Measurements from ENCODE around the gene IFNE. TPM values are rescaled to one million over a fixed set of nuclear protein-coding genes. Genes with fewer than 3 reads are reported as not detected.

Gene IFNE
- total RNA-seq, 1 experiment from 2014 or later: 0.33 TPM

DNA sequence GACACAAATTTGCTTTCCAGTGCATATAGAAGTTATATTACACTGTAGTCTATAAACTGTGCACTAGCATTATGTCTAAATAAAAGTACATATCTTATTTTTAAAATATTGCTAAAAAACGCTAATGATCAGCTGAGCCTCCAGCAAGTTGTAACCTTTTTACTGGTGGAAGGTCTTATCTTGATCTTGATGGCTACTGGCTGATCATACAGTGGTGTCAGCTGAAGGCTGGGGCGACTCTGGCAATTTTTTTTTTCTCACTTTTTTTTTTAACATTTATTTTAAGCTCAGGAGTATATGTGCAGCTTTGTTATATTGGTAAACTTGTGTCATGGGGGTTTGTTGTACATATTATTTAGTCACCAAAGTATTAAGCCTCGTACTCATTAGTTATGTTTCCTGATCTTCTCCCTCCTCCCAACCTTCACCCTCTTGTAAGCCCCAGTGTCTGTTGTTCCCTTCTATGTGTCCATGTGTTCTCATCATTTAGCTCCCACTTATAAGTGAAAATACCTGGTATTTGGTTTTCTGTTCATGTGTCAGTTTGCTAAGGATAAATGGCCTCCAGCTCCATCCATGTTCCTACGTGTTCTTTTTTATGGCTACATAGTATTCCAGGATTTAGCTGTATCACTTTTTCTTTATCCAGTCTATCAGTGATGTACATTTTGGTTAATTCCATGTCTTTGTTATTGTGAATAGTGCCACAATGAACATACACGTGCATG lies 38.6 kb upstream of the IFNE start:
- Histone ChIP-seq H4K20me1 (ENCODE audit: low read length) (peaks cover 16% of the 10 kb centered on the region), H3F3A (ENCODE audit: low read length, unreplicated experiment) (peaks cover 8% of the 10 kb centered on the region), H3K9me2 (replicated peaks; ENCODE audit: low read length) (no peaks in the 10 kb centered on the region), H2AFZ (ENCODE audit: low read length) (no peak overlapping the region), H3K9me3 (ENCODE audit: low read length) (no peaks in the 10 kb centered on the region), H3K27ac (ENCODE audit: low read length) (no peak overlapping the region), H3K4me3 (ENCODE audit: low read length) (no peak overlapping the region), H3K27me3 (ENCODE audit: low read length) (no peaks in the 10 kb centered on the region), H3K36me3 (ENCODE audit: low read depth, low read length) (peaks cover 9% of the 10 kb centered on the region), H3K4me2 (ENCODE audit: low read length) (no peak overlapping the region), H3K4me1 (ENCODE audit: insufficient read depth, low read length) (no peaks in the 10 kb centered on the region), H3K9ac (ENCODE audit: low read length) (no peak overlapping the region), H3K79me2 (ENCODE audit: low read length) (peaks cover 85% of the 10 kb centered on the region)
- POLR2A ChIA-PET (ENCODE audit: unreplicated experiment): interaction anchor here (0.7 kb wide), 1 partner anchor 34 kb away, joined by 3 read pairs; no protein-coding TSS in a partner anchor
- DNase-seq (no peak), ATAC-seq (no peak)
- TF ChIP-seq EZH2phosphoT487 (IDR thresholded peaks at IDR 0.05; ENCODE audit: borderline replicate concordance, low read length) (no peak), EZH2 (IDR thresholded peaks at IDR 0.05; ENCODE audit: low read length, unreplicated experiment) (no peak)
- TF ChIP-seq, protein P1, sequence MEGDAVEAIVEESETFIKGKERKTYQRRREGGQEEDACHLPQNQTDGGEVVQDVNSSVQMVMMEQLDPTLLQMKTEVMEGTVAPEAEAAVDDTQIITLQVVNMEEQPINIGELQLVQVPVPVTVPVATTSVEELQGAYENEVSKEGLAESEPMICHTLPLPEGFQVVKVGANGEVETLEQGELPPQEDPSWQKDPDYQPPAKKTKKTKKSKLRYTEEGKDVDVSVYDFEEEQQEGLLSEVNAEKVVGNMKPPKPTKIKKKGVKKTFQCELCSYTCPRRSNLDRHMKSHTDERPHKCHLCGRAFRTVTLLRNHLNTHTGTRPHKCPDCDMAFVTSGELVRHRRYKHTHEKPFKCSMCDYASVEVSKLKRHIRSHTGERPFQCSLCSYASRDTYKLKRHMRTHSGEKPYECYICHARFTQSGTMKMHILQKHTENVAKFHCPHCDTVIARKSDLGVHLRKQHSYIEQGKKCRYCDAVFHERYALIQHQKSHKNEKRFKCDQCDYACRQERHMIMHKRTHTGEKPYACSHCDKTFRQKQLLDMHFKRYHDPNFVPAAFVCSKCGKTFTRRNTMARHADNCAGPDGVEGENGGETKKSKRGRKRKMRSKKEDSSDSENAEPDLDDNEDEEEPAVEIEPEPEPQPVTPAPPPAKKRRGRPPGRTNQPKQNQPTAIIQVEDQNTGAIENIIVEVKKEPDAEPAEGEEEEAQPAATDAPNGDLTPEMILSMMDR (conservative IDR thresholded peaks at IDR 0.05; ENCODE audit: low read depth, low read length): no peak
- no TSS peak for BruUV-seq (replicated peaks)
- intact Hi-C loops (cut with micrococcal nuclease): no loop called here
- CTCF ChIA-PET: no interaction called here

DNA sequence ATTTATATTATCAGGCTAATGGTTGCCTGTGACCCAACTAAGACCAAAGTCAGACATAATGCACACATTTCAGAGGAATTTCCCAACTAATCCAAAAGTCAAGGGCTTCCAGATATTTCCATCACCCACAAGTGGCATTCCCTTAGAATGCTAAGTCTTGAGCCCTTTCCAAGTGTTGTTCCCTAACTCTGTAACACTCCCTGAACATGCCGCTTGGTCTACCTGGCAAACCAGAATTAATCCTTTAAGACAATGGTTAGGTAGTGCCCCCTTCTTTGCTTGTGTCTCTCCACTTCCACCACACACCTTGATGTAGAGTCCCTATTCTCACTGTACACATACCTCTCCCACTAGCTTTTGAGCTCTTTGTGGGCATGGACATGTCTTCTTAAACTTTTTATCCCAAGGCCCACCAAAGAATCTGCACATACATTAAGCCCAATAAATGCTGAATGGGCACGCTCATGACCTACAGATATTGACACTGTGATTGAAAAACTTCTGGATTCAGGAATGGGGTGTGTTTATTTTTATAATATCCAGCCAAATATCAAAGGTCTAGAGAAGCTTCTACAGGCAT lies 37.8 kb upstream of the IFNE start:
- H3K4me3 ChIP-seq (ENCODE audit: low read length): no peak overlapping the region
- CTCF ChIA-PET: interaction anchor here (0.6 kb wide), 1 partner anchor 42 kb away, joined by 3 read pairs; no protein-coding TSS in a partner anchor
- ATAC-seq (peak; percentile 14), DNase-seq (no peak)
- POLR2A ChIA-PET (ENCODE audit: unreplicated experiment): no interaction called here
- H3K9me2 ChIP-seq (replicated peaks; ENCODE audit: low read length): no peaks in the 10 kb centered on the region
- intact Hi-C loops (cut with micrococcal nuclease): no loop called here
- TF ChIP-seq EZH2 (IDR thresholded peaks at IDR 0.05; ENCODE audit: low read length, unreplicated experiment): no peak
- TF ChIP-seq EZH2phosphoT487 (IDR thresholded peaks at IDR 0.05; ENCODE audit: borderline replicate concordance, low read length): no peak
- TF ChIP-seq, protein P1 (conservative IDR thresholded peaks at IDR 0.05; ENCODE audit: low read depth, low read length): no peak
- H3F3A ChIP-seq (ENCODE audit: low read length, unreplicated experiment): peaks cover 8% of the 10 kb centered on the region
- no peak overlapping the region for H2AFZ ChIP-seq (ENCODE audit: low read length)
- H3K79me2 ChIP-seq (ENCODE audit: low read length): peaks cover 83% of the 10 kb centered on the region
- BruUV-seq (replicated peaks): no TSS peak
- H3K27me3 ChIP-seq (ENCODE audit: low read length): no peaks in the 10 kb centered on the region
- no peak overlapping the region for H3K4me2 ChIP-seq (ENCODE audit: low read length)
- no peaks in the 10 kb centered on the region for H3K9me3 ChIP-seq (ENCODE audit: low read length)
- H3K36me3 ChIP-seq (ENCODE audit: low read depth, low read length): peaks cover 7% of the 10 kb centered on the region; the same call in 1 of the 2 replicates
- H3K4me1 ChIP-seq (ENCODE audit: insufficient read depth, low read length): no peaks in the 10 kb centered on the region
- H3K27ac ChIP-seq (ENCODE audit: low read length): no peak overlapping the region
- H3K9ac ChIP-seq (ENCODE audit: low read length): no peak overlapping the region
- H4K20me1 ChIP-seq (ENCODE audit: low read length): peaks cover 18% of the 10 kb centered on the region

DNA sequence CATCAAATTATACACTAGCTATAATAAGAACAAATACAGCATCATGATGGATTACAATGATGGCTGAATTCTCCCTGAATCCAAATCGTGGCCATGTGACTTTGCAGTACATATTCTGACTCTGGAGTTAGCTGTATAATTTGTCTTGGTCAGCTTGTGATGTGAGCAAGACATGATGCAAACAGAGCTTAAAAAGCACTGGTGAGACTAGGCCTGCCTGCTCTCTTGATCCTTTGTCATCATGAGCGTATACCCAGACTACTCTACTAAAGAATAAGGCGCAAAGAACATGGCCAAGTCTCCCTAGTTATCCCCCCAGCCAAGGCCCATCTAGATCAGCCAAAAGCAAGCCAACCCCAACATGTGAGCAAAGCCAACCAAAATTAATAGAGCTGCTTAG lies 34.7 kb upstream of the IFNE start:
- H2AFZ ChIP-seq (ENCODE audit: low read length): no peak overlapping the region
- H3K4me3 ChIP-seq (ENCODE audit: low read length): no peak overlapping the region
- H3K4me1 ChIP-seq (ENCODE audit: insufficient read depth, low read length): no peaks in the 10 kb centered on the region; the same call in 1 of the 2 replicates
- peaks cover 3% of the 10 kb centered on the region for H3F3A ChIP-seq (ENCODE audit: low read length, unreplicated experiment)
- intact Hi-C loops (cut with micrococcal nuclease): no loop called here
- no peak overlapping the region for H3K27ac ChIP-seq (ENCODE audit: low read length)
- ChIA-PET POLR2A (ENCODE audit: unreplicated experiment) (no interaction called here), CTCF (no interaction called here)
- no peaks in the 10 kb centered on the region for H3K27me3 ChIP-seq (ENCODE audit: low read length)
- ATAC-seq (no peak), DNase-seq (no peak)
- peaks cover 88% of the 10 kb centered on the region for H3K79me2 ChIP-seq (ENCODE audit: low read length)
- no peak overlapping the region for H3K4me2 ChIP-seq (ENCODE audit: low read length)
- TF ChIP-seq, protein P1 (conservative IDR thresholded peaks at IDR 0.05; ENCODE audit: low read depth, low read length): no peak
- TF ChIP-seq EZH2 (IDR thresholded peaks at IDR 0.05; ENCODE audit: low read length, unreplicated experiment) (no peak), EZH2phosphoT487 (IDR thresholded peaks at IDR 0.05; ENCODE audit: borderline replicate concordance, low read length) (no peak)
- no peak overlapping the region for H3K9ac ChIP-seq (ENCODE audit: low read length)
- peaks cover 29% of the 10 kb centered on the region for H4K20me1 ChIP-seq (ENCODE audit: low read length)
- peaks cover 18% of the 10 kb centered on the region for H3K36me3 ChIP-seq (ENCODE audit: low read depth, low read length)
- no peaks in the 10 kb centered on the region for H3K9me3 ChIP-seq (ENCODE audit: low read length)
- no peaks in the 10 kb centered on the region for H3K9me2 ChIP-seq (replicated peaks; ENCODE audit: low read length)
- BruUV-seq (replicated peaks): no TSS peak

Data from PC-3 (cell line).